KMS-11 (cell line): ENCODE results near the gene ATP6V1C2.

Experiments used
- H2AFZ ChIP-seq: fragments of 200-600 bp; sonication (generic); 2 replicates; pipeline ENCODE4 v1.6.1; 2016; ENCODE audit warnings: antibody characterized with exemption, mixed run types, low read depth
- H3K27ac ChIP-seq: fragments of 200-600 bp; sonication (generic); 2 replicates; pipeline ENCODE4 v1.6.1; 2016; ENCODE audit warnings: mild to moderate bottlenecking, mixed run types
- H3K27me3 ChIP-seq: fragments of 200-600 bp; sonication (generic); 2 replicates; pipeline ENCODE4 v1.6.1; 2017; ENCODE audit warnings: mild to moderate bottlenecking, low read depth, mixed run types, moderate library complexity; ENCODE audit not compliant: insufficient read depth
- H3K36me3 ChIP-seq: fragments of 200-600 bp; sonication (generic); 2 replicates; pipeline ENCODE4 v1.6.1; 2017; ENCODE audit warnings: mild to moderate bottlenecking, mixed run types; ENCODE audit not compliant: insufficient read depth
- H3K4me1 ChIP-seq: fragments of 200-600 bp; sonication (generic); 2 replicates; pipeline ENCODE4 v1.6.1; 2016; ENCODE audit warnings: mild to moderate bottlenecking, low read depth, mixed run types; ENCODE audit not compliant: poor library complexity, severe bottlenecking
- H3K4me2 ChIP-seq: fragments of 200-600 bp; sonication (generic); 2 replicates; pipeline ENCODE4 v1.7.0; 2016; ENCODE audit warnings: mild to moderate bottlenecking, mixed run types
- H3K4me3 ChIP-seq: fragments of 200-600 bp; sonication (generic); IDR thresholded peaks from 2 replicates; pipeline ENCODE4 v1.6.1; 2017; ENCODE audit warnings: low read depth, low read length, mixed read lengths; ENCODE audit not compliant: insufficient read depth
- H3K79me2 ChIP-seq: fragments of 200-600 bp; sonication (generic); 2 replicates; pipeline ENCODE4 v1.6.1; 2016; ENCODE audit warnings: low read depth, mixed run types; ENCODE audit not compliant: insufficient read depth
- H3K9ac ChIP-seq: fragments of 200-600 bp; sonication (generic); 2 replicates; pipeline ENCODE4 v1.6.1; 2016; ENCODE audit warnings: mild to moderate bottlenecking, mixed run types
- H4K20me1 ChIP-seq: fragments of 200-600 bp; sonication (generic); 2 replicates; pipeline ENCODE4 v1.6.1; 2016; ENCODE audit warnings: mild to moderate bottlenecking, mixed run types; ENCODE audit not compliant: insufficient read depth
- TF ChIP-seq, protein P1 (sequence below): fragments of 200-600 bp; sonication (generic); conservative IDR thresholded peaks from 2 replicates; pipeline ENCODE4 v1.6.1; 2017; ENCODE audit warnings: low read depth, mild to moderate bottlenecking, antibody characterized with exemption, low read length, moderate library complexity, mixed read lengths

Gene ATP6V1C2

GRCh38 chr2:10733566-10733925 lies 12.1 kb downstream of the ATP6V1C2 start:
- TF ChIP-seq, protein P1, sequence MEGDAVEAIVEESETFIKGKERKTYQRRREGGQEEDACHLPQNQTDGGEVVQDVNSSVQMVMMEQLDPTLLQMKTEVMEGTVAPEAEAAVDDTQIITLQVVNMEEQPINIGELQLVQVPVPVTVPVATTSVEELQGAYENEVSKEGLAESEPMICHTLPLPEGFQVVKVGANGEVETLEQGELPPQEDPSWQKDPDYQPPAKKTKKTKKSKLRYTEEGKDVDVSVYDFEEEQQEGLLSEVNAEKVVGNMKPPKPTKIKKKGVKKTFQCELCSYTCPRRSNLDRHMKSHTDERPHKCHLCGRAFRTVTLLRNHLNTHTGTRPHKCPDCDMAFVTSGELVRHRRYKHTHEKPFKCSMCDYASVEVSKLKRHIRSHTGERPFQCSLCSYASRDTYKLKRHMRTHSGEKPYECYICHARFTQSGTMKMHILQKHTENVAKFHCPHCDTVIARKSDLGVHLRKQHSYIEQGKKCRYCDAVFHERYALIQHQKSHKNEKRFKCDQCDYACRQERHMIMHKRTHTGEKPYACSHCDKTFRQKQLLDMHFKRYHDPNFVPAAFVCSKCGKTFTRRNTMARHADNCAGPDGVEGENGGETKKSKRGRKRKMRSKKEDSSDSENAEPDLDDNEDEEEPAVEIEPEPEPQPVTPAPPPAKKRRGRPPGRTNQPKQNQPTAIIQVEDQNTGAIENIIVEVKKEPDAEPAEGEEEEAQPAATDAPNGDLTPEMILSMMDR = no peak
- Histone ChIP-seq H3K9ac (no peak overlapping the region), H3K79me2 (no peaks in the 10 kb centered on the region), H4K20me1 (no peaks in the 10 kb centered on the region), H3K27ac (no peak overlapping the region), H2AFZ (no peak overlapping the region), H3K27me3 (no peaks in the 10 kb centered on the region), H3K4me1 (no peaks in the 10 kb centered on the region), H3K4me3 (no peak overlapping the region), H3K36me3 (no peaks in the 10 kb centered on the region), H3K4me2 (no peak overlapping the region)

DNA sequence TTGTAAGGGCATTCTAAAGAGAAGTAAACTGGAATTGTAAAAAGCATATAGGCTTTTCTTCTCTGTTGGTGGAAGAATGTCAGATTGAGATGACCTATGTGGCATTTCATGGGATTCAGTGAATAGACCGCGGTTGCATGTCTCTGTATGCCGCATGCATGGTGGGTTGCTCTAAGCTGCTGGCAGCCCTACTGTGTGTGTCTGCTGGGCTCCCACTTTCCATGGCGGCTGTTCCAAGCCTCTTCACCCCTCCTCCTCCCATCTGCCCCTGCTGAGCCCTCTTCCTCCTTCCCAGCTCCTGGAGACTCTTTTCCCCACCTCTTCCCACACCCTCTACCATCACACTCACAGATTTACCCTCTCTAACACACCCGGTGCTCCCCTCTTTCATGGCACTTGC lies 12.6 kb downstream of the ATP6V1C2 start:
- Histone ChIP-seq H3K36me3 (no peaks in the 10 kb centered on the region), H3K4me1 (no peaks in the 10 kb centered on the region), H3K27me3 (no peaks in the 10 kb centered on the region), H3K27ac (no peak overlapping the region), H3K4me3 (no peak overlapping the region), H3K9ac (no peak overlapping the region), H3K4me2 (no peak overlapping the region), H2AFZ (no peak overlapping the region), H3K79me2 (no peaks in the 10 kb centered on the region), H4K20me1 (no peaks in the 10 kb centered on the region)
- TF ChIP-seq, protein P1 = no peak

DNA sequence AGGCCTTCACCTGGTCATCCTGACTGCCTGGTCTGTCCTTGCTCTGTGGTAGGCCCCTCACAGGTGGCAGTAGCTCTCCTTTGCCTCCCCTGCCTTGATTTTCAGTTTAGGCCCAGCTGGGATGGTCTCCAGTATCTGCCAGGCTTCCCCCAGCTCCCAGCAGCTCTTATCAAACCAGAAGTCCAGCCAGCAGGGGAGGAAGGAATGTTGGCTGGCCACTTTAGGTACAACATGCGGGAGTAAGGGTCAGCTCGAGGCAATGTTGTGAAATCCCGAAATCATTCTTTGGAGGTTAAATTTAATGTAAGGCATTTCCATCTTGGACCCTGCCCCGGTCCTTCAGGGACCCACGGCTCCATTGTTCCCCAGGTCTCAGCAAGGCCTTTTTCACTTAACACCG lies 16.8 kb downstream of the ATP6V1C2 start:
- TF ChIP-seq, protein P1 = no peak
- H3K36me3 ChIP-seq = no peaks in the 10 kb centered on the region
- H2AFZ ChIP-seq = no peak overlapping the region
- no peaks in the 10 kb centered on the region for H3K79me2 ChIP-seq
- no peaks in the 10 kb centered on the region for H3K4me1 ChIP-seq
- no peak overlapping the region for H3K9ac ChIP-seq
- H3K4me2 ChIP-seq = no peak overlapping the region
- H3K27me3 ChIP-seq = no peaks in the 10 kb centered on the region
- no peak overlapping the region for H3K27ac ChIP-seq
- H3K4me3 ChIP-seq = no peak overlapping the region
- H4K20me1 ChIP-seq = no peaks in the 10 kb centered on the region

GRCh38 chr2:10740226-10740625 lies 18.8 kb downstream of the ATP6V1C2 start:
- Histone ChIP-seq H3K27me3 (no peaks in the 10 kb centered on the region), H2AFZ (no peak overlapping the region), H3K9ac (no peak overlapping the region), H4K20me1 (no peaks in the 10 kb centered on the region), H3K79me2 (no peaks in the 10 kb centered on the region), H3K4me3 (no peak overlapping the region), H3K4me1 (no peaks in the 10 kb centered on the region), H3K27ac (no peak overlapping the region), H3K36me3 (no peaks in the 10 kb centered on the region), H3K4me2 (no peak overlapping the region)
- TF ChIP-seq, protein P1 = no peak

GRCh38 chr2:10741139-10741538 lies 19.7 kb downstream of the ATP6V1C2 start:
- Histone ChIP-seq H3K9ac (no peak overlapping the region), H4K20me1 (no peaks in the 10 kb centered on the region), H3K79me2 (no peaks in the 10 kb centered on the region), H3K4me3 (no peak overlapping the region), H2AFZ (no peak overlapping the region), H3K4me1 (no peaks in the 10 kb centered on the region), H3K4me2 (no peak overlapping the region), H3K27me3 (no peaks in the 10 kb centered on the region), H3K27ac (no peak overlapping the region), H3K36me3 (no peaks in the 10 kb centered on the region)
- TF ChIP-seq, protein P1 = no peak
